Non-pigmented ciliary epithelial cell (primary cell): ENCODE data around the gene CHMP2A.
"Not testable (repeated sequence)": the region's sequence is repeated elsewhere in the genome, so short reads cannot be mapped to it uniquely, and the experiment has no call there.

ENCODE experiments used
- DNase-seq: peaks from one replicate; pipeline ENCODE4 v3.0.0-alpha.2; 2010; ENCODE audit warnings: low read depth

CHMP2A gene

DNA sequence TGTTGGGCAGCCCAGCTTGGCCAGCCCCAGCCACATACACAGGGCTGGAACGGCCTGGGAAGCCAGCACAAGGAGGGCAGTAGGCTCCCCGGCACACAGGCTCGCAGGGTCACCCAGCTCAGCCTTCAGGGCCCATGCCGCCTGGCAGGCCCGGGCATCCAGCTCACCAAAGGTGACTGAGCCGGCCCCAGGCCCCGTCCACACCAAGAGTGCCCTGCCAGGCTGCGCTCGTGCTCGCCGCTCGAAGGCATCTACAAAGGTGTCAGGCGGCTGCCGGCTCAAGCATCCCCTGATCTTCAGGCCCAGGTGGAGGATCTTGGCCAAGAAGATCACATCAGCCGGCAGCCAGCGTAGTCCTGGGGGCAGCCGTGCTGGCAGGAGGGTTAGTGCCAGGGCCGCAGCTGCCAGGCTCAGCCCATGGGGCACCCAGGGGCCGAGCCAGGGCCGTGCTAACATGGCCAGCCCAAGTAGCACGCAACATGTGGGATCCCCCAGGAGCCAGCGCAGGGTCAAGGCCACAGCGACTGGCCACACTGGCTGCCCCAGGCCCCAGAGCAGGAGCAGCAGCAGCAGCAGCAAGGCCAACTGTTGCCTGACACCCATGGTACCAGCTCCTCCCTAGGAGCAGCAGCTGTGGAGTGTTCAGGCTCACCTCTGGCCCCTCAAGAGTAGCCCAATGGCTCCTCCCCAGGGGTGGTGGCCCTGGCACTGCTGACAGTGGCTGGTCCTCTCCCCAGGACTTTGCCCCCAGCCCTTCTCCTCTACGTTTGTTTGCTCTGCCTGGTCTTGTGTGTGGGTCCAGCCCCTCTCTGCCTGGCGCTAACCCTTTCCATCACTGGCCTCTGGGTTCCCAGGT, 43.3 kb downstream of the CHMP2A start, which contains the start of gene SLC27A5:
Gene SLC27A5 (minus strand): TSS at position 640 of the 856 bp plus-strand sequence. CDS start 37 bp downstream, at position 603.
- no peak for DNase-seq

DNA sequence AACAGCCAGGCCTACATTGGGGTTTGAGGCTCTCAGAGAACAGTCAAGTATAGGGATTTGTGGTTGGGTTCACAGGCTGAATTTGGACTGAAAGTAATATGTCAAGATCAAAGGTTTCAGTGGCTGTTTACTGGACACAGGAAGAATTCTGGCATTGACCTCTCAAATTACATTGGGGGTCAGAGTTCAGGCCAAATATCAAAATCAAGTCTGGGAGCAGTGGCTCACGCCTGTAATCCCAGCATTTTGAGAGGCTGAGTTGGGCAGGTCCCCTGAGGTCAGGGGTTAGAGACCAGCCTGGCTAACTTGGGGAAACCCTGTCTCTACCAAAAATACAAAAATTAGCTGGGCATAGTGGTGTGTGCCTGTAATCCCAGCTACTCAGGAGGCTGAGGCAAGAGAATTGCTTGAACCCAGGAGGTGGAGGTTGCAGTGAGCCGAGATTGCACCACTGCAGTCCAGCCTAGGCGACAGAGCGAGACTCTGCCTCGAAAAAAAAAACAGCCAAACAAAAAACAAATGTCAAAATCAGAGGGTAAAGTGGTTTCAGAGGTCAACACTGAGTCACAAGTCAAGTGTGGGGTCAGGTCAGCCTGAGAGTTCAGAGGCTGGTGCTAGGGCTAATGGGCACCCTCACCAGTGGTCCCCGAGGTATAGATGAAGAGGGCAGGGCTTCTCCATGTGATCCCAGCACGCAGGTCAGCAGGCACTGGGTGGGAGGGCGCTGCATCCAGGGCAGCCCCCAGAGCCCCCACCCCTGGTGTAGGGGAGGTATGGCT, 44.6 kb downstream of the CHMP2A start:
- no peak for DNase-seq

DNA sequence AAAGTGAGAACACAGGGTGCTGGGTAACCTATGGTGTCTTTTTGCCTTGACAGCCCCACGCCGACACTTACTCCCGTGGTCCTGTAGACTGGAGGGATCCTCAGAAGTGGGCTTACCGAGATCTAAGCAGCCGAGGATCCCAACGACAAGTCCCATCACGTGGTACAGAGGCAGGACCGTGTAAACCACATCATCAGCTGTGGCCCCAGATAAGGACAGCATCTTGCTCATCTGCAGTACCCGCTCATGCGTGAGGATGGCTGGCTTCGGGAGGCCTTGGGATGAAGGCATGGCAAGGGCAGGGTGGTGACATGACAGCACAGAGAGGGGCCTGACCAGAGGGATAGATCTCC, 45.2 kb downstream of the CHMP2A start:
- no peak for DNase-seq

DNA sequence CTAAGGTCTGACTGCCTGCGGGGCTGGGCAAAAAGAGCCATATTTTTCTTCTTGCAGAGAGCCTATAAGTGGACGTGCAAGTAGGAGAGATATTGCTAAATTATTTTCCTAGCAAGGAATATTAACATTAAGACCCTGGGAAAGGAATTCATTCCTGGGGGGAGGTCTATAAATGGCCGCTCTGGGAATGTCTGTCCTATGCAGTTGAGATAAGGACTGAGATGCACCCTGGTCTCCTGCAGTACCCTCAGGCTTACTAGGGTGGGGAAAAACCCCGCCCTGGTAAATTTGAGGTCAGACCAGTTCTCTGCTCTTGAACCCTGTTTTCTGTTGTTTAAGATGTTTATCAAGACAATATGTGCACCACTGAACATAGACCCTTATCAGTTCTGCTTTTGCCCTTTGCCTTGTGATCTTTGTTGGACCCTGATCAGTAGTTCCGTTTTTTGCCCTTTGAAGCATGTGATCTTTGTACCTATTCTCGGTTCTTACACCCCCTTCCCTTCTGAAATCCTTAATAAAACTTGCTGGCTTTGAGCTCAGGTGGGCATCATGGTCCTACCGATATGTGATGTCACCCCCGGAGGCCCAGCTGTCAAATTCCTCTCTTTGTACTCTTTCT, 47.2 kb downstream of the CHMP2A start:
- not testable (repeated sequence) for DNase-seq
